Activated naive CD4-positive, alpha-beta T cell treated with anti-CD3 and anti-CD28 coated beads, Interleukin-2, amount 10 ng/mL, durations not matched to agents 7 days and 5 days (primary cell): ENCODE results near the gene TMEM26.

Source experiments
- CTCF ChIA-PET: fragments of 350-600 bp; sonication (Branson Sonifier 250); formaldehyde crosslinking; loops from one replicate; lab custom pipeline; 2021; ENCODE audit warnings: antibody characterized with exemption; lab: Charles Lee
- DNase-seq: peaks from one replicate; pipeline ENCODE4 v3.0.0-alpha.2; 2020
- H3K27ac Mint-ChIP-seq: one replicate; pipeline ENCODE4 v1.8.0; 2021; ENCODE audit warnings: mild to moderate bottlenecking, moderate library complexity, mixed read lengths
- H3K27me3 Mint-ChIP-seq: one replicate; pipeline ENCODE4 v1.8.0; 2021; ENCODE audit warnings: mild to moderate bottlenecking, mixed read lengths
- H3K36me3 Mint-ChIP-seq: one replicate; pipeline ENCODE4 v1.8.0; 2021; ENCODE audit warnings: mixed read lengths
- H3K4me1 Mint-ChIP-seq: one replicate; pipeline ENCODE4 v1.8.0; 2021; ENCODE audit warnings: mixed read lengths
- H3K4me3 Mint-ChIP-seq: one replicate; pipeline ENCODE4 v1.8.0; 2021; ENCODE audit warnings: mild to moderate bottlenecking, moderate library complexity, mixed read lengths
- H3K9me3 Mint-ChIP-seq: one replicate; pipeline ENCODE4 v1.8.0; 2021; ENCODE audit warnings: mixed read lengths

TMEM26 gene

GRCh38 chr10:61359452-61359851 is 93.7 kb downstream of the TMEM26 start:
- H3K27me3 Mint-ChIP-seq: no peaks in the 10 kb centered on the region
- no peak for DNase-seq
- no peaks in the 10 kb centered on the region for H3K4me1 Mint-ChIP-seq
- CTCF ChIA-PET: no interaction called here
- H3K4me3 Mint-ChIP-seq: no peak overlapping the region
- H3K36me3 Mint-ChIP-seq: no peaks in the 10 kb centered on the region
- no peak overlapping the region for H3K27ac Mint-ChIP-seq
- no peaks in the 10 kb centered on the region for H3K9me3 Mint-ChIP-seq

- Mint-ChIP-seq H3K4me3 (no peak overlapping the region), H3K4me1 (no peaks in the 10 kb centered on the region), H3K9me3 (no peaks in the 10 kb centered on the region), H3K36me3 (no peaks in the 10 kb centered on the region), H3K27me3 (no peaks in the 10 kb centered on the region), H3K27ac (no peak overlapping the region)
- CTCF ChIA-PET: no interaction called here
- DNase-seq: no peak
Measured at GRCh38 chr10:61357687-61358086, 95.5 kb downstream of the TMEM26 start.
